DOHH2 (cell line): ENCODE results near the gene CNNM3.

Experiments used
- CTCF ChIP-seq: fragments of 200-600 bp; sonication (generic); IDR thresholded peaks from one replicate; pipeline ENCODE4 v1.5.1; 2014; ENCODE audit warnings: antibody characterized with exemption, mild to moderate bottlenecking, low read depth, low read length; ENCODE audit not compliant: poor library complexity, severe bottlenecking
- EZH2phosphoT487 ChIP-seq: fragments of 200-600 bp; sonication (generic); IDR thresholded peaks from 2 replicates; pipeline ENCODE4 v1.6.1; 2017; ENCODE audit warnings: borderline replicate concordance, mild to moderate bottlenecking, antibody characterized with exemption, low read length, moderate library complexity, mixed read lengths

GRCh38 chr2:96866986-96867755 is 51.1 kb downstream of the CNNM3 start:
- TF ChIP-seq CTCF = no peak
- TF ChIP-seq EZH2phosphoT487 = no peak
